GM18861 (cell line): ENCODE measurements around the gene RETSAT.
"Not testable (repeated sequence)": the region's sequence is repeated elsewhere in the genome, so short reads cannot be mapped to it uniquely, and the experiment has no call there.

Experiments
- ATAC-seq: cut with Tn5 transposase; IDR thresholded peaks from one replicate; pipeline ENCODE4 v1.9.1; 2021; ENCODE audit not compliant: unreplicated experiment

RETSAT gene

DNA sequence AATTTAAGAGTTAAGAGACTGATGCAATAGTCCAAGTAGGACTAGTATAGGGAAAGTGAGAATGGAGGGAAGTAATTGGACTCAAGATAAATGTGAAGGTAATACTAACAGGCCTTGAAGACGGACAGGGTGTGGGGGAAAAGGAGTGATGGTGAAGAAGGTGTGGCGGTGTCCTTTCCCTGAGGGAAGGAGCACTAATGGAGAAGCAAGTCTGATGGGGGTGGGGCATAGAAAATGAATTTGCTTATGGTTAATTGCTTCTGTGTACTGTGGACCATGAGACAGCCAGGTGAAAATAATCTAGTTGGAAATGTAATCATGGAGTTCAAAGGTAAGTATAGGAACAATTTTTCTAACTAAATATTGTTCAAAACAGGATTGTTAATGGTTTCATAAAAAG is 19.4 kb downstream of the RETSAT start:
- no peak for ATAC-seq

DNA sequence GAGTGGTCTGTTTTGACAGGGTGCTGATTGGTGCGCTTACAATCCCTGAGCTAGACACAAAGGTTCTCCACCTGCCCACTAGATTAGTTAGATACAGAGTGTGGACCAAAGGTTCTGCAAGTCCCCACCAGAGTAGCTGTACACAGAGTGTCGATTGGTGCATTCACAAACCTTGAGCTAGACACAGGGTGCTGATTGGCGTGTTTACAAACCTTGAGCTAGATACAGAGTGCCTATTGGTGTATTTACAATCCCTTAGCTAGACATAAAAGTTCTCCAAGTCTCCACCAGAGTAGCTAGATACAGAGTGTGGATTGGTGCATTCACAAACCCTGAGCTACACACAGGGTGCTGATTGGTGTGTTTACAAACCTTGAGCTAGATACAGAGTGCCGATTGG is 20.5 kb downstream of the RETSAT start:
- ATAC-seq: not testable (repeated sequence)

DNA sequence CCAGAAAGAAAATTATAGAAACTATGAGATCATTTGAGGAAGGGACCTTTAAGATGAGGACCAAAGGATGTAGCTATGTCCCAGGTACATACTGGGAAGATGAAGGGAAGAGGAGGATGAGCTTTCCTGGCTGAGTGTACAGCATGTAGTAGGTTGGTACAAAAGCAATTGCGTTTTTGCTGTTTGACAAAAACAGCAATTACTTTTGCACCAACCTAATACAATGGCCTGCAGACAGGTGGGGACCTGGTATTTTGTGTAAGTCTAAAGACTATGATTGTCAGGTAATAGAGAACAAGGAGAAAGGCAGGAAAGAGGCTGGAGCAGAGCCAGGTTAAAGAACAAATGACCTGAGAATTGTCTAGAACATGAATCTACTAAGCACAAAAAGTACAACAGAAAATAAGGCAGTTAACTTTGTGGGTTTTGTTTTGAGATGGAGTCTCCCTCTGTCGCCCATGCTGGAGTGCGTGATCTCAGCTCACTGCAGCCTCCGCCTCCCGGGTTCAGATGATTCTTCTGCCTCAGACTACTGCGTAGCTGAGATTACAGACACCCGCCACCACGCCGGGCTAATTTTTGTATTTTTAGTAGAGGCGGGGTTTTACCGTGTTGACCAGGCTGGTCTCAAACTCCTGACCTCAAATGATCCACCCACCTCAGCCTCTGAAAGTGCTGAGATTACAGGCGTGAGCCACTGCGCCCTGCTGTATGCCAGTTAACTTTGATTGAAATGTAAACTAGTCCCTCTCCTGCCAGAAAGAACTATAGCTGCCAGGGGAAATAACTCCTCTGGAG is 23.3 kb downstream of the RETSAT start:
- no peak for ATAC-seq

DNA sequence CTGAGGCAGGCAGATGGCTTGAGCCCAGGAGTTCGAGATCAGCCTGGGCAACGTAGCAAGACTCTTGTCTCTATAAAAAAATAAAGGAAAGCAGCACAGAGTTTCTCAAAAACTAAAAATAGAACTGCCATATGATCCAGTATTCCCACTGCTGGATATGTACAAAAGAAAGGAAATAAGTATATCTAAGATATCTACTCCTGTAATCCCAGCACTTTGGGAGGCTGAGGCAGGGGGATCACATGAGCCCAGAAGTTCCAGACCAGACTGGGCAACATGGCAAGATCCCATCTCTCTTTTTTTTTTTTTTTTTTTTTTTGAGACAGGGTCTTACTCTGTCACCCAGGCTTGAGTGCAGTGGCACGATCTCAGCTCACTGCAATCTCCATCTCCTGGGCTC is 24.6 kb downstream of the RETSAT start:
- ATAC-seq: not testable (repeated sequence)

DNA sequence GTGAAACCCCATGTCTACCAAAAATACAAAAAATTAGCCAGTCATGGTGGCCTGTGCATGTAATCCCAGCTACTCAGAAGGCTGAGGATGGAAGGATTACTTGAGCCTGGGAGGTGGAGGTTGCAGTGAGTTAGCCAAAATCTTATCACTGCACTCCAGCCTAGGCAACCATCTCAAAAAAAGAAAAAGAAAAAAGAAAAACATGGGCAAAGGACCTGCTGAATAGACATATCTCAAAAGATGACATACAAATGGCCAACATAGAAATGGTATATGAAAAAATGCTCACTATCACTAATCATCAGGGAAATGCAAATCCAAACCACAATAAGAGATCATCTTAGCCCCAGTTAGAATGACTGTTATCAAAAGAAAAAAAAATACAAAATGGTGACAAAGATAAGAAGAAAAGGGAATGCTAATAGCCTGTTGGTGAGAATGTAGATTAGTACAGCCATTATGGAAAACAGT is 25.1 kb downstream of the RETSAT start:
- ATAC-seq: no peak

DNA sequence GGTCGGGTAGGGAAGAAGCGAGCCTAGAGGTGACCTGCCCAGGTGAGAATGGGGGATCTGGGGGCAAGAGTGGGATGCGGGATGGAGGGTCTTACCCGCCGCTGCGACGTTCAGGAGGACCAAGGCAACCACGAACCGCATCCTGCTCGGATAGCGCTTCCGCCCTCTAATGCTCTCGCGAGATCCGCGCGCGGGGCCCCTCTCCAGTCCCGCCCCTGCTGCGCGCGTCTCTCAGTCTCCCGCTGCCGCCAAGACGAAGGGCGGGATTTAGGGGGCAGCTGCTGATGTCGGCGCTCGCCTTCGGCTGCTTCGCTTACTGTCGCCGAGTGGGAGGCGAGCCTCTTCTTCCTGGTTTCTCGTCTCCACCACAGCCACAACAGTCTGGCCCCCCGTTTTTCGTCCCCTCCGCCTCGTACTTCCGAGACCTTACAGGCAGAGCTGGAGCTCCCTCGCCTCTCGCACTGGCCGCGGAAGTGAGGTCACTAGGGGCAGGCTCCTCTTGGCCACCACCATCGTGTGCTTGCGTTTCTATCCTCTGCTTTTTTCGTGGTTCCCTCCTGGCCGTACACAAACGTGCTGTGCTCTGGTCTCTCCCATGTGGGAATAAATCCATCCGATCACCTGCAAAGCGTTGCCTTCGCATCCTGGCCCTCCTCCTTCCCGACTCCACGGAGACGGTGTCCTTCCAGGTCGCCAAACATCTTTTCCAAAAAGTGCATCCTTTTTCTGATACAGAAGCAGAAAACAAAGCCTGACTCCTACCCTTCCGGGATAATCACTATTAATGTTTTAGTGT is 26.3 kb downstream of the RETSAT start, which contains the start of gene TGOLN2:
TSS of gene TGOLN2 (minus strand) at position 168 of the 796 bp plus-strand sequence. CDS start at position 141, 27 bp downstream.
- peak; percentile 76 for ATAC-seq

DNA sequence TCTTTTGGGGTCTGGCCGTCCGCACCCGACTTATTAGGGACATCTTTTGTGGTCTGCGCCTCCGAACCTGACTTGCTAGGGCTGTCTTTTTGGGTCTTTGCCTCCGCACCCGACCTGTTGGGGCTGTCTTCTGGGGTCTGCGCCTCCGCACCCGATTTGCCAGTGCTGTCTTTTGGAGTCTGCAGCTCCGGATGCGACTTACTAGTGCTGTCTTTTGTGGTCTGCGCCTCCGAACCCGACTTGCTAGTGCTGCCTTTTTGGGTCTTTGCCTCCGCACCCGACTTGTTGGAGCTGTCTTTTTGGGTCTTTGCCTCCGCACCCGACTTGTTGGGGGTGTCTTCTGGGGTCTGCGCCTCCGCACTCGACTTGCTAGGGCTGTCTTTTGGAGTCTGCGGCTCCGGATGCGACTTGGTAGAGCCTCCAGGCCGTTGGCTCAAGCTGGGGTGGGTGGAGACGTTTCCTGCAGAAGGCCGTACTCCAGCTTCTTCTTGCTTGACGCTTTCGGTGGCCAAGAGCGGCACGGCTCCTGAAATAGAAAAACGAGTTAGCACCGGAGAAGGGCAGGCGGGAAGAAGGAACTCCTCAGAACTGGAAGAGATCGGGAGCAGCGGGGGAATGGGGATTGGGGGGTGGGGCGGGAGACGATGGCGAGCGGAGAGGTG is 27.0 kb downstream of the RETSAT start:
- ATAC-seq: no peak

DNA sequence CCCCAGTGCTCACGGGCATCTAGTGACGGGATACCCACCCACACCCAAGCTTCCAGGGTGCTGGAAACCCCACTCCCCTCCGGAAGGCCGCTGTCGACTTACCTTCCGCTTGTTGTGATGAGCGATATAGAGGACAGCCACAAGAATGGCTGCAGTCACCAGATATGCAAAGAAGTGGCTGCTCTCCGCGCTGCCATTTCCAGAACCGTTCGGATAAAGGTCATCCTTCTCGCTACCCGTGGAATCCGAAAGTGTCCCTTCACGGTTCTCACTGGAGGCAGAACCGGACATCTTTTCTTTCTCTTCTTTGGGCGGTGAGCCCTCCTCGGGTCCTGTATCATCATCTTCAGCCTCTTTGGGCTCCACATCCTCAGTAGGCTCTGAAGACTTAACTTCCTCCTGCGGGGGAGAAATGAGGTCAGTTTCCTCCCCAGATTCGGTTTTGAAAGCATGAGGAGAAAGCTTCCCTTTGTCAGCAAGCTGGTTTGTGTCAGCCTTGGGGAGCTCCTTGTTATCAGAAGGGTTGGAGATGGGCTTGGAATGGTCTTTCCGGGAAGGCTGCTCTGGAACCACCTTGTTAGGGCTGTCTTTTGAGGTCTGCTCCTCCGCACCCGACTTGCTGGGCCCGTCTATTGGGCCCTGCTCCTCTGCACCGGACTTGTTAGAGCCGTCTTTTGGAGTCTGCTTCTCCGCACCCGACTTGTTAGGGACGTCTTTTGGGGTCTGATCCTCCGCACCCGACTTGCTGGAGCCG is 27.7 kb downstream of the RETSAT start:
- ATAC-seq: no peak

DNA sequence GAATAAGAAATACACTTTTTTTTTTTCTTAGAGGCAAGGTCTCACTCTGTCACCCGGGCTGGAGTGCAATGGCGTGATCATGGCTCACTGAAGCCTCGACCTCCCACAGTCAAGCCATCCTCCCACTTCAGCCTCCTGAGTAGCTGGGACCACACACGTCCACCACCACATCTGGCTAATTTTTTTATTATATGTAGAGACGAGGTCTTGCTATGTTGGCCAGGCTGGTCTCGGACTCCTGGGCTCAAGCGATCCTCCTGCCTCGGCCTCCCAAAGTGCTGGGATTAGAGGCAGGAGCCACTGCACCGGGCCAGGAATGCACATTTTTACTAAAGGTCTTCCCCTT is 28.9 kb downstream of the RETSAT start:
- no peak for ATAC-seq

DNA sequence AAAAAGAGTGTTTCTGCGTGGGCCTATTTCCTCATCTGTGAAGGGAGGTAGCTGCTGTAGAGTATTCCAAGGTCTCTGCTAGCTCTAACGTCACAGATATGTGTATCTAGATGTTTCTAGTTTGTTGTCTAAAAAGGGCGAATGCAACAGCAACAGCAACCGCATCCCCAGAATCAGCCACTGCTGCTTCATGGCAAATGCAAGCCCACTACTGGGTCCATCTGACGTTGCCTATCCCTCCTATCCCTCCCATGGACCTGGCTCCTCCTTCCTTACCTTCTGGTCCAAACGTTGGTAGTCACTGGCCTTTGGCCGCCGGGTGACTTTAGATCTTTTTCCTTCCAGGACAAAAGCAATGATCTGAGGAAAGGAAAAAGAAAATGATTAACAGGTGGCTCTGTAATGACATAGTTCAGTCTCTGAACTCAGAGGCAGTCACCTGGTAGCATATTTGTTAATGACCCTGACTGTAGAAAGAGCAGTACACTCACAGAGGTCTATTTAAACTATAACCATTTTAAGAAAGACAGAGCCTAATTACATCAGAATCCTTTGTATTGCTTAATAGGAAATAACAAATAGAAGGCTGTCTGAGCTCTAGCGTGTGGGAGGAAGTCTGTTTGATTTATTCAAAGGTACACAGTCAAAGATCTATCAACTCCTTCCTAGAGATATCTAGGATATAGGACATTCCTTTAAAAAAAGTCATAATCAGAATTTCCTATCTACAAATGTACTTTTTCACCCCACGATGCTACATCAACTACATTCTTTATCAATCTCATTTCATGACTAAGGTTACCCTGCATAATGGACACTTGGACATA is 29.5 kb downstream of the RETSAT start:
- no peak for ATAC-seq

DNA sequence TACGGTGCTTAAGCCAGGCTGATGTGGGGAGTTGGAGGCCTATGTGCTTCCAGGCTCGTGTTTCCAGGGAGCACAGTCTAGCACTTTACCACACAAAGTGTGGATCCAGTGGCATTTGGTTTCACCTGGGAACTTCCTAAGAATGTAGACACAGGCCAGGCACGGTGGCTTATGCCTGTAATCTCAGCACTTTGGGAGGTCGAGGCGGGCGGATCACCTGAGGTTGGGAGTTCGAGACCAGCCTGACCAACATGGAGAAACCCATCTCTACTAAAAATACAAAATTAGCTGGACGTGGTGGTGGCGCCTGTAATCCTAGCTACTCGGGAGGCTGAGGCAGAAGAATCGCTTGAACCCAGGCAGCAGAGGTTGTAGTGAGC is 30.4 kb downstream of the RETSAT start:
- not testable (repeated sequence) for ATAC-seq

DNA sequence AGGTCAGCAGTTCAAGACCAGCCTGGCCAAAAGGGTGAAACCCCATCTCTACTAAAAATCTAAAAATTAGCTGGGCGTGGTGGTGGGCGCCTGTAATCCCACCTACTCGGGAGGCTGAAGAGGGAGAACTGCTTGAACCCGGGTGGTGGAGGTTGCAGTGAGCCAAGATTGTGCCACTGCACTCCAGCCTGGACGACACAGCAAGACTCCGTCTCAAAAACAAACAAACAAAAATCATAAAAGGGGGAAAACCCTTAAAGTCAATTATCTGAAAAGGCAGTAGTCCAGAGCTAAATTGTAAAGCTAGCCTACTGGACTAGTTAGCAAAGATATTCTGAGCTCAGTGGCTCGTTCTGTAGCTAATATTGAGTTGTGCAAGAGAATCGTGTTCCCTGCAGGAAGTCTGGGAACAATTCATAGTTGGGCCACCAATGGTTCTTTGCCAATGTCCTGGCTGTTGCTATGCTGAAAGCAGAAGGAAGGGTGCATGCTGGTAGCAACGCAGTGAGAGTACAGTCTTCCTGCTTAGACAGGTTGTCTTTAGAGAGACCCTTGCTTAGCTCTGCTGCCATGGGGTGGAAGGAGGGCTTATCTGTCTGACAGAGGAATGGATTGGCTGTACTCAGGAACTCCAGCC is 30.9 kb downstream of the RETSAT start:
- no peak for ATAC-seq

DNA sequence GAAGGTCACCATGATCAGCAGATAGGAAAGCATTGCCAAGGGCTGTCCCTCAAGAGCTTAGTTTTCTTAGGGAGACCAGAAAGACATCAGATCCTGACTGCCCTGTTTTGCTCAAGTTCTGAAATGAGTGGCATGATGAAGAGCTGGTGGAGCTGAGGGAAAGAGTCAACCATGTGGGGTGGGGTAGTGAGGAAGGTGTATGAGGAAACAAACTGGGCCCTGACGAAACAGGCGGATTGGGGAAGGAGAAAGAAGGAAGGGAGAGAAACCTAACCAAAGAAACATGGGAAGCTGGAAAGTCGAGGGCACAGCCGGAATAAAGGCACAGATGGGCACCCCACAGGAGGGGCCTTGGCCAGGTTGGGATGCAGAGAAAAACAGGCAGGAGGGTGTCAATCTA is 34.5 kb downstream of the RETSAT start:
- no peak for ATAC-seq

DNA sequence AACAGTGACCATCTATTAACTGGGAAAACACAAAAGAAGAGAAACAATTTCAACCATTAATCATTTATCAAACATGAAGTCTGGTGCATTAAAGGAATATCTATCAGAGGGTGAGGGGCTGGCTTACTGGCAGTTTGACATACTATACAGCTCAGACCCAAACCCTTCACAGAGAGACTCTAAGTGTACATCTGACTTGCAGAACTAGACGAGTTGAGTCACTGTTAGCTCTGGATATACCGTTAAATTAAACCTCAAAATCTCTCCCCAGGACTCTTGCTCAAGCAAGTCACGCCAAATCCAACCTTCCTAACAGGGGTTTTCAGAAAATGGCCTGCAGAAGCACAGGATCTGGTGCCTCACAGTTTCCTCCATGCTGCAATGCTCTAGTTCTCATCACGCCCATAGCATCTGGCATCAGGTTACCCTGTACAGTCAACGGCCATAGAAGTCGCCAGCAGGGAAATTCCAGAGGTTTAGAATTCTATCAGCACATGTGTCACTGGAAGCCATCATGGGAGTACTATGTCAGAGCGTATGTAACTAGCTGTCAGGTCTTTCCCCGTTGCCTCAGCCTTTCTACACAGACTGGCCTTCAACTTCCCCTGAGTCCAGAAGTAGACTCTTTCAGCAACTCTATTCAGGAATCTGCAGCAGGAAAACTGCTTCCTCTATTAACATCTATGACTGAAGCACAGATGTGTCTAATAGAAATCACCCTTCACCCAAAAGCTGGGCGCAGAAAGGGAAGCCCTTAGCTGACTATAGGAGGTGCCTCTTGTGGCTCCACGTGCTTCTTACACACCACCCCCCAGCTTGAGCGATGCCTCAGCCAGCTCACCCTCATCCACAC is 35.9 kb downstream of the RETSAT start:
- ATAC-seq: no peak

DNA sequence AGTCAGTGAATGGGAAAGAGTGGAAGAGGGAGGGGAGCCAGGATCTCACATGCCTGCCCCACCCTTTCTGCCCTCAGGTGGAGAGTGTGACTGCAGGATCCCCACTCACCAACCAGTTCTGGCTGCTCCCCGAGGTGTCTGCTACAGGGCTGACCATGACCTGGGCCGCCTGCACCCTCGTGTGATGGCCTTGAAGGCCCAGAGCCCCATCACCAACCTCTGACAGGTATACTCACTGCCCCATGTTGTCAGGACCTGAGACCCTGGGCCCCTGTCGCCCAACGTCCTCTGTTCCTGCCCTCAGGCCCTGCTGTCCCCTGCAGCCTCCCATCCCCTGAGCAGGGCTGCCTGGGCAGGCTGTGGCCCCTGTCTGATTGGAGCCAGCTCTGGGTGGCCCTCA is 38.4 kb downstream of the RETSAT start:
- not testable (repeated sequence) for ATAC-seq

DNA sequence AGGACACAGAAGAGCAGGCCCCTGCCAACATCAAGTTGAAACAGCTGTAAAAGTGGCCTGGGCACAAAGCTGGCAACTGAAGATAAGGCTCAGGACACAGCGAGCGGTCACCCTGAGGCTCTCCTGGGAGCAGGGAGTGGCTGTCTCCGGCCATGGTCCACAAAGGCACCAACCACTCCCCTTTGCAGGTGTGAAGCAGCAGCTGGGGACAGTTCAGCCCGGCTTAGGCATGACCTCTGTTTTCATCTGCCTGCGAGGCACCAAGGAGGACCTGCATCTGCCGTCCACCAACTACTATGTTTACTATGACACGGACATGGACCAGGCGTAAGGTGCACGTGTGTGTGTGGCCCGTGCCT is 39.5 kb downstream of the RETSAT start:
- ATAC-seq: no peak

DNA sequence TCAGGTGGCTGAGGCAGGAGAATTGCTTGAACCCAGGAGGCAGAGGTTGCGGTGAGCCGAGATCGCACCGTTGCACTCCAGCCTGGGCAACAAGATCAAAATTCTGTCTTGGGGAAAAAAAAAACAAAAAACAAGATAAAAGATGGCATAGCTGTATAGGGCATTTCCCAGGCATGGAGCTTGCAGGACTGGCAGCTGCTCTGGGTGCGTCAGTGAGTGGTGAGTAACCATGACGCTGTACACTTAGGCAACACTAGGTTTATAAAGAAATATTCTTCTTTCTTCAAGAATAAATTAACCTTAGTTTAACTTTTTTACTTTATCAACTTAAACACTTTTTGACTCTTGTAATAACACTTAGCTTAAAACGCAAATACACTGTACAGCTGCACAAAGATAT is 41.9 kb downstream of the RETSAT start:
- ATAC-seq: no peak

DNA sequence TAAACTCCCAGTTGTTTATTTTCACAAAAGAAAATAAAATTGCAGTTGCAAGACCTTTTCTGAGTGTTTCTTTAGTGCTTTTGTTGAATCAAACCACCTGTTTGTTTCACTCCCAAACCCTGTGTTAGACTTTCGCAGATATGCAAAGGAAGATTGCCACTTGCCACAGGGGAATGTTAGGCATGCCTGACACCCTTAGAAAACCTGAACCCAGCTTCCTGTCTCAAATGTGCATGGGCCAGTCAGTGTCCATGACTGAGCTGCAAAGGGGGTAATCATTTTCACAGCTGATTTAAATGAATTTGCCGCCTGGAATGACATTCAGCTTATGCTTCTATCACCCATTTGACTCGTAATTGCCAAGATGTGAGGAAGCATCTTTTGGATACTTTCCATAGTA is 44.0 kb downstream of the RETSAT start:
- ATAC-seq: peak; percentile 61
